ENCODE data around the gene MLLT6. TPM values are rescaled to one million over a fixed set of nuclear protein-coding genes. Genes with fewer than 3 reads are reported as not detected.

MLLT6 gene
- total RNA-seq, 1 donor from 2014 or later: 7.4 TPM

DNA sequence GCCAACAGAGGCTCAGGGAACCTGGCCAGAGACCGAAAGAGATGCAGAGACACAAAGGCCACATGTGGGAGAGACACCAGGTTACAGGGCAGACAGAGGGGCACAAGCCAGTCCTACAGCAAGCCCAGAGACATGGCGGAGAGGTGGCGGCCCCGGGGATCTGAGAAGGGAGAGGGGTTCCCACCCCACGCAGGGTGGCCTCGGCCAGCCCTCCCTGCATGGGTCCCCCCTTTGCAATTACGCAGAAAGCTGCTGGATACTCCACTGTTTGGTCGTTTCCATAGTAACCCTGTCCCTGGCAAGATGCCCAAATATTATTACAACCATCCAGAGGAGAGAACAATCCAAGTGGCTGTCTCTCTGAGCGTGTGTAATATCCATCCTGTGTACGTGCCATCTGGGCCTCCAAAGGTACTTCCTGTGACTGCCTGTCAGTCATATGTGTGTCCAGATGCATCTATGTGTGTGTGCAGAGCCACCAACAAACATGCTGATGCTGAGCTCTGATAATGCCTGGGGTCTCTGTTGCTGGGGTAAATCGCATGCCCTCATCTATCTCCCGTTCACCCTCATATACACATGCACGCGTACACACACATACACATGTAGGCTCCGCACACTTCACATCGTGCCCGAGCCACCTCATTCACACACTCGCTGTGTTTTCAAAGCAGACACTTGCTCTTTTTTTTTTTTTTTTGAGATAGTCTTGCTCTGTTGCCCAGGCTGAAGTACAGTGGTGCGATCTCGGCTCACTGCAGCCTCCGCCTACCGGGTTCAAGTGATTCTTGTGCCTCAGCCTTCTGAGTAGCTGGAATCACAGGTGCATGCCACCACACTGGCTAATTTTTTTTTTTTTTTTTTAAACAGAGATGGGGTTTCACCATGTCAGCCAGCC is 37.6 kb downstream of the MLLT6 start:
- DNase-seq (ENCODE audit: low spot score): no peak
- Histone ChIP-seq H3K4me1 (peaks cover 17% of the 10 kb centered on the region), H3K36me3 (no peaks in the 10 kb centered on the region), H3K27me3 (no peaks in the 10 kb centered on the region), H3K9me3 (ENCODE audit: low read depth) (no peaks in the 10 kb centered on the region), H4K20me1 (ENCODE audit: low read depth) (peaks cover 97% of the 10 kb centered on the region), H3F3A (ENCODE audit: low read depth) (peaks cover 10% of the 10 kb centered on the region), H3K4me2 (no peak overlapping the region), H3K79me2 (ENCODE audit: low read depth) (peaks cover 91% of the 10 kb centered on the region), H3K9ac (peak overlapping the region; percentile 32), H3K4me3 (no peak overlapping the region), H3K27ac (no peak overlapping the region), H2AFZ (replicated peaks) (no peak overlapping the region)
- peak overlapping the region; percentile 76 for H3K27ac Mint-ChIP-seq
- peaks cover 8% of the 10 kb centered on the region for H3K27me3 Mint-ChIP-seq (ENCODE audit: insufficient read depth, low read depth)
- H3K4me3 Mint-ChIP-seq: peak overlapping the region; percentile 9
- peaks cover 54% of the 10 kb centered on the region for H3K4me1 Mint-ChIP-seq
- peaks cover 12% of the 10 kb centered on the region for H3K36me3 Mint-ChIP-seq
- TF ChIP-seq, protein P1, sequence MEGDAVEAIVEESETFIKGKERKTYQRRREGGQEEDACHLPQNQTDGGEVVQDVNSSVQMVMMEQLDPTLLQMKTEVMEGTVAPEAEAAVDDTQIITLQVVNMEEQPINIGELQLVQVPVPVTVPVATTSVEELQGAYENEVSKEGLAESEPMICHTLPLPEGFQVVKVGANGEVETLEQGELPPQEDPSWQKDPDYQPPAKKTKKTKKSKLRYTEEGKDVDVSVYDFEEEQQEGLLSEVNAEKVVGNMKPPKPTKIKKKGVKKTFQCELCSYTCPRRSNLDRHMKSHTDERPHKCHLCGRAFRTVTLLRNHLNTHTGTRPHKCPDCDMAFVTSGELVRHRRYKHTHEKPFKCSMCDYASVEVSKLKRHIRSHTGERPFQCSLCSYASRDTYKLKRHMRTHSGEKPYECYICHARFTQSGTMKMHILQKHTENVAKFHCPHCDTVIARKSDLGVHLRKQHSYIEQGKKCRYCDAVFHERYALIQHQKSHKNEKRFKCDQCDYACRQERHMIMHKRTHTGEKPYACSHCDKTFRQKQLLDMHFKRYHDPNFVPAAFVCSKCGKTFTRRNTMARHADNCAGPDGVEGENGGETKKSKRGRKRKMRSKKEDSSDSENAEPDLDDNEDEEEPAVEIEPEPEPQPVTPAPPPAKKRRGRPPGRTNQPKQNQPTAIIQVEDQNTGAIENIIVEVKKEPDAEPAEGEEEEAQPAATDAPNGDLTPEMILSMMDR (IDR thresholded peaks at IDR 0.05): no peak
- TF ChIP-seq EZH2 (IDR thresholded peaks at IDR 0.05): no peak
- no peak for TF ChIP-seq EZH2phosphoT487 (IDR thresholded peaks at IDR 0.05)
- H3K9me3 Mint-ChIP-seq: no peaks in the 10 kb centered on the region

DNA sequence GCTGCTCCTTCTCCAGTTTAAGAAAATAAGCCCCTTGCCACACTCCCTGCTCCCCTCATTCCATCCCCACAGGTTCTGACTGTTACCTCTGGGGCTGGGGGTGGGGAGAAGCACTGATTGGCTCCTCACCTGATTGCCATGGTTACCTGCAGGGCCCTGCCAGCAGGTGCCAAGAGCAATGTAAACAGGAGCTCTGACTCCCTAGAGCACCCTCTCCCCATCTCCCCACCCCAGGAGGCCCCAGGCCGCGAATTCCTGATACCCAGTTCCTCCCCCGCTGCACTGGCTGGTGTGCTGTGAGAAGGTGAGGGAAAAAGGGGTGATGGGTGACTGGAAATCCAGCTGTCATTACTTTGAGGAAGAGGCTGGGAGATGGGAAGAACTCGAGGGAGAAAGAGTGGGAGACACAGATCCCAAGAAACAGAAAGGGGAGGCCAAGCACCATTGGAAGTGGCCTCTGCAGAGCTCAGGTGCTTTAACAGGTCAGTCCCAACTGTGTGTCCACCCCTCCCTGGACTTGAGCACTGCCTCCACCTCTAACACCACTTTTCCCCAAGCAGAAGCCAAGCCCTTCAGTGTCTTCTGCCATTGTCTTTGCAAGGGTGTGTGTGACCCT is 38.6 kb downstream of the MLLT6 start:
- H4K20me1 ChIP-seq (ENCODE audit: low read depth): peaks cover 88% of the 10 kb centered on the region
- Mint-ChIP-seq H3K27me3 (ENCODE audit: insufficient read depth, low read depth) (peaks cover 8% of the 10 kb centered on the region), H3K4me3 (peak overlapping the region; percentile 71), H3K36me3 (peaks cover 7% of the 10 kb centered on the region), H3K4me1 (peaks cover 54% of the 10 kb centered on the region), H3K27ac (no peak overlapping the region), H3K9me3 (no peaks in the 10 kb centered on the region)
- no peaks in the 10 kb centered on the region for H3K27me3 ChIP-seq
- no peak overlapping the region for H3K9ac ChIP-seq
- peak overlapping the region; percentile 13 for H3K4me2 ChIP-seq
- H3K36me3 ChIP-seq: no peaks in the 10 kb centered on the region
- no peaks in the 10 kb centered on the region for H3K9me3 ChIP-seq (ENCODE audit: low read depth)
- peaks cover 17% of the 10 kb centered on the region for H3K4me1 ChIP-seq
- no peak overlapping the region for H3K27ac ChIP-seq
- H3K79me2 ChIP-seq (ENCODE audit: low read depth): peaks cover 97% of the 10 kb centered on the region
- TF ChIP-seq, protein P1 (IDR thresholded peaks at IDR 0.05): no peak
- TF ChIP-seq EZH2phosphoT487 (IDR thresholded peaks at IDR 0.05) (no peak), EZH2 (IDR thresholded peaks at IDR 0.05) (no peak)
- no peak overlapping the region for H2AFZ ChIP-seq (replicated peaks)
- DNase-seq (ENCODE audit: low spot score): no peak
- H3K4me3 ChIP-seq: no peak overlapping the region
- H3F3A ChIP-seq (ENCODE audit: low read depth): peaks cover 10% of the 10 kb centered on the region

DNA sequence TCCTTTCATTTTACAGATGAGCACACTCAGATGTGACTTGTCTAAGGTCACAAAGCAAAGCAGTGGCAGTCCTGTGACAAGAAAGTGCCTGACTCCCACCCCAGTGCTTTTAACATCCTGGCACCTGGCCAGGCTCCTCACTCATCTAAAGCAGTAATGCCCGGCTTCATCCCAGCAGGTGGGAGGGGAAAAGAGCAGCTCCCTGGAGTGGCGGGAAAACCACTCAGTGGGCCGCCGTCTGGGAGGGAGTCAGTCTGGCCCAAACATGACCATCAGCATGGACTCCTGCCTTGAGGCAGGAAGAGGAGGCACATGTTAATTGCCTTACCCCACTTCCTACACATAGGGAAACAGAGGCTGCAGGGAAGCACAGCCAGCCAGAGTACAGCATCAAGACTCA is 40.5 kb downstream of the MLLT6 start:
- Histone ChIP-seq H3K4me1 (peaks cover 20% of the 10 kb centered on the region), H4K20me1 (ENCODE audit: low read depth) (peaks cover 70% of the 10 kb centered on the region), H3K27me3 (no peaks in the 10 kb centered on the region), H3K27ac (no peak overlapping the region), H3K9ac (no peak overlapping the region), H3K4me2 (peak overlapping the region; percentile 99), H2AFZ (replicated peaks) (no peak overlapping the region), H3K9me3 (ENCODE audit: low read depth) (no peaks in the 10 kb centered on the region), H3K4me3 (no peak overlapping the region), H3F3A (ENCODE audit: low read depth) (peaks cover 28% of the 10 kb centered on the region), H3K79me2 (ENCODE audit: low read depth) (peaks cover 91% of the 10 kb centered on the region), H3K36me3 (no peaks in the 10 kb centered on the region)
- Mint-ChIP-seq H3K36me3 (peaks cover 6% of the 10 kb centered on the region), H3K4me1 (peaks cover 56% of the 10 kb centered on the region), H3K9me3 (no peaks in the 10 kb centered on the region), H3K27ac (no peak overlapping the region), H3K27me3 (ENCODE audit: insufficient read depth, low read depth) (peaks cover 9% of the 10 kb centered on the region), H3K4me3 (peak overlapping the region; percentile 97)
- DNase-seq (ENCODE audit: low spot score): no peak
- TF ChIP-seq EZH2phosphoT487 (IDR thresholded peaks at IDR 0.05) (no peak), EZH2 (IDR thresholded peaks at IDR 0.05) (no peak)
- TF ChIP-seq, protein P1 (IDR thresholded peaks at IDR 0.05): no peak
